ENCODE results near the gene TIMM10B.

The TIMM10B gene

GRCh38 chr11:6448574-6448973 is 32.7 kb upstream of the TIMM10B start:
- H3K27me3 ChIP-seq (ENCODE audit: control insufficient read depth, insufficient read depth, low read length, poor library complexity, severe bottlenecking) = no peaks in the 10 kb centered on the region
- H3K4me3 ChIP-seq (ENCODE audit: insufficient read depth, low read depth, low read length) = no peak overlapping the region
- no peak overlapping the region for H3K27ac ChIP-seq (ENCODE audit: insufficient read depth, low read depth, low read length, poor library complexity, severe bottlenecking)
- 94 to 95% methylated on average over 3 of the region's 3 CpGs for WGBS, 2 experiments
- no peaks in the 10 kb centered on the region for H3K36me3 ChIP-seq (ENCODE audit: control insufficient read depth, insufficient read depth, low read length)
- H3K4me1 ChIP-seq (ENCODE audit: control insufficient read depth, insufficient read depth, low read length) = no peaks in the 10 kb centered on the region
- no peaks in the 10 kb centered on the region for H3K9me3 ChIP-seq (ENCODE audit: control insufficient read depth, low read length)

DNA sequence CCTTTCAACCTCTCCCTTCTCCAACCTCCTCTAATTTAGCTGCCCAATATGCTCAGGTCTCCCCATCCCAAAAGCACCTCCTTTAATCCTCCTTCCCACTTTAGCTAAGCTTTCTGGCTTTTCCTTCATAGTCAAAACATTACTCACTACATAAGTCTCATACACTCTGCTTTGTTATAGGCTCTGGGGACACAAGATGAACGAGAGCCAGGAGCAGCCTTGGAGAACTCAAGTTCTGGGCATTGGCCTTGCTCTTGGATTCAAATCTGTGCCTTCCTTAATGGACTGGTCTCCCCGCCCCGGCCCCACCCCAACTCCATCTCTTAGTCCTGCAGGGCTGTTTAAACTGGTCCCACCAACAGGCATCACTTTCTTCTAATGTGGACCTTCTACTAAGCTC is 29.1 kb upstream of the TIMM10B start:
- WGBS, 2 experiments = 91 to 93% methylated on average over 3 of the region's 3 CpGs
- H3K9me3 ChIP-seq (ENCODE audit: control insufficient read depth, low read length) = no peaks in the 10 kb centered on the region
- peaks cover 2% of the 10 kb centered on the region for H3K36me3 ChIP-seq (ENCODE audit: control insufficient read depth, insufficient read depth, low read length)
- H3K27ac ChIP-seq (ENCODE audit: insufficient read depth, low read depth, low read length, poor library complexity, severe bottlenecking) = no peak overlapping the region
- no peak overlapping the region for H3K4me3 ChIP-seq (ENCODE audit: insufficient read depth, low read depth, low read length)
- H3K4me1 ChIP-seq (ENCODE audit: control insufficient read depth, insufficient read depth, low read length) = no peaks in the 10 kb centered on the region
- H3K27me3 ChIP-seq (ENCODE audit: control insufficient read depth, insufficient read depth, low read length, poor library complexity, severe bottlenecking) = no peaks in the 10 kb centered on the region

DNA sequence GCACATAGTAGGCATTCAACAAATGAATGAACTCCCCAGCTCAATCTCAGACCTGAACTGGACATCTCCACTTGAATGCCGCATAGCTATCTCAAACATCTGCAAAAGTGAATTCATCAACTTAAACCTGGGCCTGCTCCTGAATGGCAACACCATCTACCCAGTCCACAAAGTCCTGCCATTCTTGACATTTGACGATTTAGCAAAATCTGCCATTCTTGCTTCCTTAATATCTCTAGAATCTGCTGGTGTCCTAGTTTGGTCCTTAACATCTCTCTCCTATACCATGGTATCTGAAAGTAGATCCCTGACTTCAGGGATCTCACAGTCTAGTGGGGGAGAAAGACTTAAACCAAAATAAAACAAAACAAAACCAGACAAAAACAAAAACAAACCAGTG is 28.1 kb upstream of the TIMM10B start:
- WGBS, 2 experiments = 93 to 94% methylated on average over 2 of the region's 2 CpGs
- Histone ChIP-seq H3K27me3 (ENCODE audit: control insufficient read depth, insufficient read depth, low read length, poor library complexity, severe bottlenecking) (no peaks in the 10 kb centered on the region), H3K9me3 (ENCODE audit: control insufficient read depth, low read length) (no peaks in the 10 kb centered on the region), H3K4me1 (ENCODE audit: control insufficient read depth, insufficient read depth, low read length) (no peaks in the 10 kb centered on the region), H3K4me3 (ENCODE audit: insufficient read depth, low read depth, low read length) (no peak overlapping the region), H3K36me3 (ENCODE audit: control insufficient read depth, insufficient read depth, low read length) (peaks cover 2% of the 10 kb centered on the region), H3K27ac (ENCODE audit: insufficient read depth, low read depth, low read length, poor library complexity, severe bottlenecking) (no peak overlapping the region)

GRCh38 chr11:6455070-6455469 is 26.2 kb upstream of the TIMM10B start:
- H3K36me3 ChIP-seq (ENCODE audit: control insufficient read depth, insufficient read depth, low read length) = peaks cover 2% of the 10 kb centered on the region
- 66% methylated on average over 2 of the region's 2 CpGs for WGBS, 2 experiments

GRCh38 chr11:6456361-6457073 is 24.8 kb upstream of the TIMM10B start:
- Histone ChIP-seq H3K9me3 (ENCODE audit: control insufficient read depth, low read length) (no peaks in the 10 kb centered on the region), H3K27me3 (ENCODE audit: control insufficient read depth, insufficient read depth, low read length, poor library complexity, severe bottlenecking) (no peaks in the 10 kb centered on the region), H3K36me3 (ENCODE audit: control insufficient read depth, insufficient read depth, low read length) (peaks cover 2% of the 10 kb centered on the region), H3K27ac (ENCODE audit: insufficient read depth, low read depth, low read length, poor library complexity, severe bottlenecking) (no peak overlapping the region), H3K4me1 (ENCODE audit: control insufficient read depth, insufficient read depth, low read length) (no peaks in the 10 kb centered on the region), H3K4me3 (ENCODE audit: insufficient read depth, low read depth, low read length) (no peak overlapping the region)
- WGBS, 2 experiments = 96% methylated on average over 56 of the region's 56 CpGs

More at GRCh38 chr11:6455070-6455469, 26.2 kb upstream of the TIMM10B start:
- H3K4me1 ChIP-seq (ENCODE audit: control insufficient read depth, insufficient read depth, low read length) = no peaks in the 10 kb centered on the region
- no peaks in the 10 kb centered on the region for H3K27me3 ChIP-seq (ENCODE audit: control insufficient read depth, insufficient read depth, low read length, poor library complexity, severe bottlenecking)
- no peak overlapping the region for H3K4me3 ChIP-seq (ENCODE audit: insufficient read depth, low read depth, low read length)
- no peak overlapping the region for H3K27ac ChIP-seq (ENCODE audit: insufficient read depth, low read depth, low read length, poor library complexity, severe bottlenecking)
- no peaks in the 10 kb centered on the region for H3K9me3 ChIP-seq (ENCODE audit: control insufficient read depth, low read length)

GRCh38 chr11:6457581-6458320 is 23.6 kb upstream of the TIMM10B start:
- H3K27me3 ChIP-seq (ENCODE audit: control insufficient read depth, insufficient read depth, low read length, poor library complexity, severe bottlenecking) = no peaks in the 10 kb centered on the region
- peaks cover 2% of the 10 kb centered on the region for H3K36me3 ChIP-seq (ENCODE audit: control insufficient read depth, insufficient read depth, low read length)
- WGBS, 2 experiments = 94 to 95% methylated on average over 26 of the region's 26 CpGs
- no peak overlapping the region for H3K27ac ChIP-seq (ENCODE audit: insufficient read depth, low read depth, low read length, poor library complexity, severe bottlenecking)
- H3K4me1 ChIP-seq (ENCODE audit: control insufficient read depth, insufficient read depth, low read length) = no peaks in the 10 kb centered on the region
- H3K4me3 ChIP-seq (ENCODE audit: insufficient read depth, low read depth, low read length) = no peak overlapping the region
- H3K9me3 ChIP-seq (ENCODE audit: control insufficient read depth, low read length) = no peaks in the 10 kb centered on the region

- Histone ChIP-seq H3K4me3 (ENCODE audit: insufficient read depth, low read depth, low read length) (no peak overlapping the region), H3K9me3 (ENCODE audit: control insufficient read depth, low read length) (no peaks in the 10 kb centered on the region), H3K4me1 (ENCODE audit: control insufficient read depth, insufficient read depth, low read length) (no peaks in the 10 kb centered on the region), H3K27ac (ENCODE audit: insufficient read depth, low read depth, low read length, poor library complexity, severe bottlenecking) (no peak overlapping the region), H3K27me3 (ENCODE audit: control insufficient read depth, insufficient read depth, low read length, poor library complexity, severe bottlenecking) (no peaks in the 10 kb centered on the region), H3K36me3 (ENCODE audit: control insufficient read depth, insufficient read depth, low read length) (peaks cover 2% of the 10 kb centered on the region)
- 76 to 88% methylated on average over 2 of the region's 2 CpGs for WGBS, 2 experiments
These were observed 22.8 kb upstream of the TIMM10B start for GRCh38 chr11:6458352-6459098.

DNA sequence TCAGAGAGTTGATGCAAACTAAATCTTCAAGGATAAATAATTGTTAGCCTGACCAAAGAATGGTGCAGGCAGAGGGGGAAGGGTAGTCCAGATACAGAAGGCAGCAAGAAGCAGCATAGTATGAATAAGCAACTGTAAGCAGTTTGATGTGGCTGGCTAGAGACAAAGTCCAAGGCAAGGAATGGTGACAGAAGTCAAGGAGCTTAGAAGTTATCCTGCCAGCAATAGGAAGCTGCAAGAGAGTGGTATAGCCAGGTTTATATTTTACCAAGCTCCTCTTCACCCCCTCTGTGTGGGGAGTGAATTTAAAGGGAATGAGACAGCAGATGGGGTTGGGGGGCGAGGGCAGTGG is 22.2 kb upstream of the TIMM10B start:
- WGBS, 2 experiments = 79 to 87% methylated on average over 1 of the region's 1 CpG
- no peaks in the 10 kb centered on the region for H3K9me3 ChIP-seq (ENCODE audit: control insufficient read depth, low read length)
- no peak overlapping the region for H3K27ac ChIP-seq (ENCODE audit: insufficient read depth, low read depth, low read length, poor library complexity, severe bottlenecking)
- no peak overlapping the region for H3K4me3 ChIP-seq (ENCODE audit: insufficient read depth, low read depth, low read length)
- H3K27me3 ChIP-seq (ENCODE audit: control insufficient read depth, insufficient read depth, low read length, poor library complexity, severe bottlenecking) = no peaks in the 10 kb centered on the region
- H3K36me3 ChIP-seq (ENCODE audit: control insufficient read depth, insufficient read depth, low read length) = peaks cover 2% of the 10 kb centered on the region
- no peaks in the 10 kb centered on the region for H3K4me1 ChIP-seq (ENCODE audit: control insufficient read depth, insufficient read depth, low read length)

- Histone ChIP-seq H3K4me3 (ENCODE audit: insufficient read depth, low read depth, low read length) (no peak overlapping the region), H3K9me3 (ENCODE audit: control insufficient read depth, low read length) (no peaks in the 10 kb centered on the region), H3K4me1 (ENCODE audit: control insufficient read depth, insufficient read depth, low read length) (peaks cover 11% of the 10 kb centered on the region), H3K27me3 (ENCODE audit: control insufficient read depth, insufficient read depth, low read length, poor library complexity, severe bottlenecking) (no peaks in the 10 kb centered on the region), H3K27ac (ENCODE audit: insufficient read depth, low read depth, low read length, poor library complexity, severe bottlenecking) (no peak overlapping the region), H3K36me3 (ENCODE audit: control insufficient read depth, insufficient read depth, low read length) (no peaks in the 10 kb centered on the region)
- WGBS, 2 experiments = 19 to 23% methylated on average over 6 of the region's 6 CpGs
These were observed 12.4 kb upstream of the TIMM10B start for GRCh38 chr11:6468712-6469495.
